Muscle of leg (tissue), 11 donors: ENCODE measurements around the gene HSD3B2. TPM values are rescaled to one million over a fixed set of nuclear protein-coding genes. Genes with fewer than 3 reads are reported as not detected.

Source experiments
- DNase-seq: peaks from one replicate; pipeline ENCODE4 v3.0.0; 2013
- H3K27ac ChIP-seq: one replicate; pipeline ENCODE4 v1.5.1; 2013; ENCODE audit warnings: mild to moderate bottlenecking, low read length, control low read depth
- H3K27me3 ChIP-seq: one replicate; pipeline ENCODE4 v1.6.1; 2013; ENCODE audit warnings: low read length; ENCODE audit not compliant: control insufficient read depth, insufficient read depth
- H3K36me3 ChIP-seq: one replicate; pipeline ENCODE4 v1.6.1; 2013; ENCODE audit warnings: low read length; ENCODE audit not compliant: control insufficient read depth, insufficient read depth
- H3K4me1 ChIP-seq: one replicate; pipeline ENCODE4 v1.6.1; 2013; ENCODE audit warnings: low read length; ENCODE audit not compliant: control insufficient read depth, insufficient read depth
- H3K4me3 ChIP-seq: one replicate; pipeline ENCODE4 v1.5.1; 2013; ENCODE audit warnings: low read length, control low read depth
- H3K9me3 ChIP-seq: replicated peaks from 2 replicates; pipeline ENCODE4 v1.6.1; 2013; ENCODE audit warnings: low read depth, low read length; ENCODE audit not compliant: control insufficient read depth
- WGBS: methylation state at CpG from one replicate; pipeline ENCODE4 v1.1.5; 2013; ENCODE audit warnings: missing lambda C conversion rate; ENCODE audit not compliant: insufficient coverage; 5-methylcytosine and 5-hydroxymethylcytosine counted together
- polyA plus RNA-seq, 8 donors: library from polyadenylated mRNA; unstranded; fragments of 120-200 nt; gene quantifications; one replicate each; pipeline versions ENCODE4 v1.2.1 to v1.2.3, GENCODE V29; 2013; ENCODE audit warnings: inconsistent platforms in 1 of 8, low replicate concordance in 1 of 8; ENCODE audit not compliant: insufficient read length in 8 of 8, insufficient read depth in 1 of 8
- total RNA-seq: library from RNA; stranded (reverse); fragments of 120-200 nt; gene quantifications from one replicate; pipeline ENCODE4 v1.2.4, GENCODE V29; 2013

HSD3B2 gene
- total and polyA plus RNA-seq, 9 donors: 0.14 to 0.23 TPM; not detected in 7

DNA sequence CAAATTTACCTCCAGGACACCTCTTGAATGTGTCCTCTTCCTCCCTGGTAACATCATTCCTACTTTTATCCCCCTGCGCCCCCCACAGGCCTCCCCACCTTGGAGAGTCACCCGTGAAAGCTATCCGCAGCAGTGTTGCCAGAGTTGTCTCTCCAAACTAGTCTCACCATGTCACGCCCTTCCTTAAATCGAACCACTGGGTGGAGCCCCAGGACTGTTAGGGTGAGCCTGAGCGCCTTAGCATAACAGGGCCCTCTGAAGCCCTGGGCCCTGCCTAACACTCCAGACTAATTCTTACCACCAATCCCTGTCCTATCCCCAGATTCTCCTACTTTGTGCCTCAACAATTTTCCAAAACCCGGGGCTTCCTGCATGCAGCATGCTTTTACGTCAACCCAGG lies 35.0 kb downstream of the HSD3B2 start:
- H3K4me1 ChIP-seq: peaks cover 4% of the 10 kb centered on the region
- H3K27ac ChIP-seq: no peak overlapping the region
- WGBS: 61% methylated on average over 8 of the region's 8 CpGs
- no peaks in the 10 kb centered on the region for H3K27me3 ChIP-seq
- no peak overlapping the region for H3K4me3 ChIP-seq
- no peaks in the 10 kb centered on the region for H3K9me3 ChIP-seq
- no peaks in the 10 kb centered on the region for H3K36me3 ChIP-seq
- no peak for DNase-seq

DNA sequence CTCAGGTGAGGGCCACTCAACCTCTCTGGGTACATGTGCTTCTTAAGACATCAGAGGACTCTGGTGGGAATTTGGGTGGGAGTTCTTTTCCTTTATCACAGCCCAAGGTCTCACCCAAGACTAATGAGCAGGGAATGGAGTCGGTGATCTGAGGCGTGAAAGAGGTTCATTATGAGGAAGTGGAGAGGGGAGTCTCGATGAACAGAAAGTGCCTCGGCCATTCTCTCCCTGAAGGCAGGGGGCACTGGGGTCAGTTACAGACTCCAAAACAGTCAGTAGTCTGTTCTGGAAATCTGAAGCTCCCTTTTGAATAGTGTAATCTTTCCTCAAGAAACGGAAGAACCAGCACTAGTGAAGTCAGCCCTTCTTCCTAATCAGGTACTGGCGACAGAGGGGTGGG lies 36.2 kb downstream of the HSD3B2 start:
- H3K4me1 ChIP-seq: peaks cover 4% of the 10 kb centered on the region
- H3K27me3 ChIP-seq: no peaks in the 10 kb centered on the region
- H3K9me3 ChIP-seq: no peaks in the 10 kb centered on the region
- no peaks in the 10 kb centered on the region for H3K36me3 ChIP-seq
- no peak for DNase-seq
- no peak overlapping the region for H3K27ac ChIP-seq
- 96% methylated on average over 4 of the region's 6 CpGs for WGBS
- H3K4me3 ChIP-seq: no peak overlapping the region

DNA sequence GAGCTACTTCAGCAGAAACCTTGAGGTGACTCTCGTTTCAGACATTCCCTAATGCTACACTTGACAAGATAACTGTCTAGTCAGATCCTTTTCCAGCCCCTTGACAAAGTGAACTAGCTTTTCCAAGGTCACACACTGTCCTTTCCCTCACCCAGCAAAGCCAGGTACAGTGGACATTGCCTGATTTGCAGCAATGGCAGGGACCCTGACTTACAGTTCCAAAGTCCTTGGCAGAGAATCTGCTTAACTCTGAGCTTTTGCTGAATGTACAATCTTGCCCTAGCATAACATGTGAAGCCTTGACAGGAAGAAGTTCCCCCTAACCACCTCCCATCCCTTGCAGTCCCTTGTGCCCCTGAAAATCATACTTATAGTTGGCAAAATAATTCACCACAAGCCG lies 37.1 kb downstream of the HSD3B2 start:
- no peaks in the 10 kb centered on the region for H3K9me3 ChIP-seq
- no peak for DNase-seq
- WGBS: 92% methylated on average over 1 of the region's 2 CpGs
- H3K27me3 ChIP-seq: no peaks in the 10 kb centered on the region
- no peak overlapping the region for H3K27ac ChIP-seq
- H3K4me1 ChIP-seq: peaks cover 4% of the 10 kb centered on the region
- H3K36me3 ChIP-seq: no peaks in the 10 kb centered on the region
- no peak overlapping the region for H3K4me3 ChIP-seq

DNA sequence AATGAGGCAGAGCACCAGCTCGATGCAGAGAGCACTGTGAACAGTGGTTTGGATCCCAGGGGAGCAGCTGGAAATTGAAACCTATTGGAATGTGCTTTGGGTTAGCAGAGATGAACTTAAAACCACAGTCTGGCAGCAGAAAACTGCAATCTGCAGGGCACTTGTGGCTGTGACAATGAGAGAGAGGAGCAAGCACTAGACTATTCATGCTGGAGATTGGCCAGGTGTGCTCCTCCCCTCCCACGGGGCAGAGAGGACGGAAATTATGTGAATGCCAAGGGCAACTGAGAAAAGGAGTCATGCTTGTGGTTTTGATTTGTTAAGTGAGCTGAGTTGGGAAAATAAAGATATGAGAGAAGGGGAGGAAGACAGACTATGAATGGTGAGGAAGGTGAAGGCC lies 38.1 kb downstream of the HSD3B2 start:
- DNase-seq: peak; percentile 18
- 41% methylated on average over 3 of the region's 3 CpGs for WGBS
- Histone ChIP-seq H3K27me3 (no peaks in the 10 kb centered on the region), H3K36me3 (no peaks in the 10 kb centered on the region), H3K4me3 (no peak overlapping the region), H3K9me3 (no peaks in the 10 kb centered on the region), H3K4me1 (peaks cover 4% of the 10 kb centered on the region), H3K27ac (no peak overlapping the region)

DNA sequence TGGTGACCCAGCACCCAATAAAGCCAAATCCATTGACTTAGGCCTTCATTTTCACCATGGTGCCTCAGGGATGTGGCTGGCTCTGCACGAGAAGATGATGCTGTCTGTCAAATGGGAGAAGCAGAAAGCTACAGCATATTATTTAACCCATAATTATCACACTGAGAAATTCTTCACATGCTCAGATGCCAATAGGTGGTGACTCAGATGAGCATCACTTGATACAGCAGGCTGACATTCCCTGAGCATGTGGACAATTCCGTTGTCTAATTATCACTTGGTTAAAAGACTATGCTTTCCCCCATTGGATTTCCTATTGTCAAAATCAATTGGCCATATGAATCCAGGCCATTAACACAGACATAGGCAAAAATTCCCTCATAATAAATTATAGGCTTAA lies 48.0 kb downstream of the HSD3B2 start:
- H3K36me3 ChIP-seq: no peaks in the 10 kb centered on the region
- DNase-seq: no peak
- no CpG with 5 or more reads among the region's 2 CpGs for WGBS
- H3K27ac ChIP-seq: no peak overlapping the region
- H3K27me3 ChIP-seq: no peaks in the 10 kb centered on the region
- no peak overlapping the region for H3K4me3 ChIP-seq
- H3K9me3 ChIP-seq: no peaks in the 10 kb centered on the region
- no peaks in the 10 kb centered on the region for H3K4me1 ChIP-seq

DNA sequence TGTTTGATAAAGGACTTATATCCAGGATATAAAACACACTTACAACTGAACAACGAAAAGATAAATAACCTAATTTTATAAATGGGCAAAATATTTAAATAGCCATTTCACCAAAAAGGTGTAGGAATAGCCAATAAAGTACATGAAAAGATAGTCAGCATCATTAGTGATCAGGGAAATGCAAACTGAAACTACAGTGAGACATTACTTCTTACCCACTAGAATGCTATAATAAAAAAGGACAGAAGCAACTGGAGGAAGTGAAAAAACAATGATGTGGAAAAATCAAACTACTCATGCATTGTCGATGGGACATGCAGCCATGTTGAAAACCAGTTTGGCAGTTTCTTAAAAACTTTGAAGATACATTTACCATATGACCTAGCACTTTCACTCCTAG lies 48.6 kb downstream of the HSD3B2 start:
- Histone ChIP-seq H3K27me3 (no peaks in the 10 kb centered on the region), H3K4me1 (no peaks in the 10 kb centered on the region), H3K4me3 (no peak overlapping the region), H3K9me3 (no peaks in the 10 kb centered on the region), H3K36me3 (no peaks in the 10 kb centered on the region), H3K27ac (no peak overlapping the region)
- no peak for DNase-seq
- no CpG with 5 or more reads among the region's 2 CpGs for WGBS

DNA sequence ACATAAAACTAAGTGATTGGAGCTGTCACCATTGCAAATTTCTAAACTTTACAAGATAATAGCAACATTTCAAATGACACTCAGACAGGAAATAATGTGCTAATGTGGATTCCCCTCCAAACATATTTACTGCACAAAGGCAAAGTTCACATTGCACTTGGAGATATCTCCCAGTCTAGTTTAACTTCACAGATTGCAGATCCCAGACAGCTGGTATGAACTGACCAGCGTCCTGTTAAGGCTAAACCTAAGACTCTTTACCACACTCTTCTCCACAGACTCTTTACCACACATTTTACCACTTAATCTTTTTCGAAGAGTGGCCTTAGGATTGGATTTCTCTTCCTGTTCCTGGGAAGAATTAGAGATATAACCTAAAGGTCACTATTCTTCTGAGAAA lies 51.5 kb downstream of the HSD3B2 start:
- H3K36me3 ChIP-seq: no peaks in the 10 kb centered on the region
- no CpG with 5 or more reads among the region's 2 CpGs for WGBS
- no peak for DNase-seq
- no peaks in the 10 kb centered on the region for H3K9me3 ChIP-seq
- no peaks in the 10 kb centered on the region for H3K4me1 ChIP-seq
- H3K27ac ChIP-seq: no peak overlapping the region
- no peak overlapping the region for H3K4me3 ChIP-seq
- peaks cover 2% of the 10 kb centered on the region for H3K27me3 ChIP-seq

DNA sequence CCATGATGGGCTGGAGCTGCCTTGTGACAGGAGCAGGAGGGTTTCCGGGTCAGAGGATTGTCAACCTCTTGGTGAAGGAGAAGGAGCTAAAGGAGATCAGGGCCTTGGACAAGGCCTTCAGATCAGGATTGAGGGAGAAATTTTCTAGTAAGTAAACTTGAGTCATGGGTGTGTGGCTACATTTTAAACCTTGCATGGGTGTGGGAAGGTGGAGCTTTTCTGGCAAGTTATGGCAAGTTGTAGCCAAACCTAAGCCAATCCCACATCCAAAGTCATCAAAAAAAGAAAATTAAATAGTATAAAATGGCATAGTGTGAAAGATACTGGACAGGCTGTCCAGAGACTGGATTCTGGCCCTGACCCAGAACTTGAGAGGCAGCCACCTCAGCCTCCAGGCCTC lies 52.3 kb downstream of the HSD3B2 start:
- H3K4me1 ChIP-seq: no peaks in the 10 kb centered on the region
- no peak overlapping the region for H3K27ac ChIP-seq
- 100% methylated on average over 1 of the region's 1 CpG for WGBS
- no peak for DNase-seq
- peaks cover 2% of the 10 kb centered on the region for H3K27me3 ChIP-seq
- H3K4me3 ChIP-seq: no peak overlapping the region
- H3K9me3 ChIP-seq: no peaks in the 10 kb centered on the region
- H3K36me3 ChIP-seq: no peaks in the 10 kb centered on the region

DNA sequence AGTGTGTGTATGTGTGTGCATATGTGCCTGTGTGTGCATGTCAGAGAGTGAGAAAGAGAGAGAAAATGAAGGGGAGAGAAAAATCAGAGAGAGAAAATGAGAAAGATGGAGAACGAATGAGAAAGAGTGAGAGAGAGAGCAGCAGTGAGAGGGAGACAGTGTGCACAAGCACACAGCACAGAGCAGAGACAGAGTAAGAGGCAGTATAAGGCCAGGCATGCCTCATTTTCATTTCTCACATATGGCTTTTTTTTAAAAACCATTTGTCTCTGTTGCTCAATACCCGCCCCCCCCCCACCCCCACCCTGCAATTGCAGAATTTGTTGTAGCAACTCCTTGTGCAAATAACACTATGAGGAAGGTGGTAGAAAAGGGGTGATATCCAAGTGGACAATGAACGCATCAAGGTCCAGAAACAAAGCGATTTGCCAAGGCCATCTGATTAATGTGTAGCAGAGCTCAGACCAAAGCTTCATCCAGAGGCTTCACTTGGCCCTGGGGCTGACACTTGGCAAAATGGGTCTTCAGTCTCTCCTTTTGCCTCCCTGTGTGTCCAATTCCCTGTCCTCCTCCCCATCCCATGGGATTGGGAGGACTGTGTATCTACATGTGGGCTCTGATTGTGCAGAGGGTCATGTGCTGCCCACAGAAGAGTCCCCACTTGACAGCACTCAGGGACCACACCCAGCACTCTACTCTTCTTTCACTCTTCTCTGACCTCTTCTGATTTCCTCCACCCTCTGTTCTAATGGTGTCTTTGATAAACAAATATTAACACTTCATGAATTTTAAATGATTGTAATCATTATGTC lies 53.1 kb downstream of the HSD3B2 start:
- H3K27me3 ChIP-seq: peaks cover 2% of the 10 kb centered on the region
- no peaks in the 10 kb centered on the region for H3K4me1 ChIP-seq
- WGBS: 75% methylated on average over 2 of the region's 4 CpGs
- no peaks in the 10 kb centered on the region for H3K36me3 ChIP-seq
- DNase-seq: peak; percentile 3
- H3K27ac ChIP-seq: no peak overlapping the region
- no peak overlapping the region for H3K4me3 ChIP-seq
- no peaks in the 10 kb centered on the region for H3K9me3 ChIP-seq

DNA sequence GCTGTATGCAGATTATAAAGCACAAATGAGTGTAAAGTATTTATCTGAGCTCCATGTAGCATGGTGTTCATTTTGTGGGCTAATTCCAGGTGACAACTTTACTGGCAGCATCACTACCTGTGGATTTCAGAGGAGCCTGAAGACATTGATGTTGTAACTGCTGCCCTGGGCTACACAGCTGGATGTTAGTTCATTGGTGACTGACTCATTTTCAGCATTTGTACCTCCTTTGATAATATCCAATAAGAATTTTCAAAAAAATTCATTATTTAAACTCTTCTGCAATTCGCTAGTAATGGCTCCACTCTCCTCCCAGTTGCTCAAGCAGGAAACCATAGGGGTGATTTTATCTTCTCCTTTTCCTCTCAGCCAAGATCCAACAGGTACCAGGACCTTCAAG lies 54.8 kb downstream of the HSD3B2 start:
- DNase-seq: no peak
- Histone ChIP-seq H3K27me3 (peaks cover 2% of the 10 kb centered on the region), H3K9me3 (no peaks in the 10 kb centered on the region), H3K36me3 (no peaks in the 10 kb centered on the region), H3K27ac (no peak overlapping the region), H3K4me1 (no peaks in the 10 kb centered on the region), H3K4me3 (no peak overlapping the region)
- WGBS: no CpG with 5 or more reads among the region's 1 CpG

DNA sequence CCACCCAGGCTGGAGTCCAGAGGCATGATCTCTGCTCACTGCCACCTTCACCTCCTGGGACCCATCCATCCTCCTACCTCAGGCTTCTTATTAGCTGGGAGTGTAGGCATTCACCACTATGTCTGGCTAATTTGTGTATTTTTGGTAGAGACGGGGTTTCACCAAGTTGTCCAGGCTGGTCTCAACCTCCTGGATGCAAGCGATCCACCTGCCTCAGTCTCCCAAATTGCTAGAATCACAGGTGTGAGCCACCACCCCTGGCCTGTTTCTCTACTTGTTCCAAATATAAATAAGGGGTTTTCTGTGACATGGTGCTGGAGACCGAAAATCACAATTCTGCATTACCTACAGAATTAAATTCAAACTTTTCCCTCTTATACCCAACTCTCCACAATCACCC lies 55.4 kb downstream of the HSD3B2 start:
- Histone ChIP-seq H3K36me3 (no peaks in the 10 kb centered on the region), H3K4me3 (no peak overlapping the region), H3K9me3 (no peaks in the 10 kb centered on the region), H3K27me3 (peaks cover 2% of the 10 kb centered on the region), H3K4me1 (no peaks in the 10 kb centered on the region), H3K27ac (no peak overlapping the region)
- no CpG with 5 or more reads among the region's 3 CpGs for WGBS
- DNase-seq: no peak
